ENCODE data around the gene GGN. TPM values are rescaled to one million over a fixed set of nuclear protein-coding genes. Genes with fewer than 3 reads are reported as not detected.
"Not testable (repeated sequence)": the region's sequence is repeated elsewhere in the genome, so short reads cannot be mapped to it uniquely, and the experiment has no call there.

Gene GGN
- total RNA-seq, 1 donor, result 0.86 TPM

- TF ChIP-seq CTCF (IDR thresholded peaks at IDR 0.05; ENCODE audit: insufficient read depth, low read depth, low read length), result no peak
Observed at GRCh38 chr19:38411041-38411712, 23.3 kb upstream of the GGN start.

GRCh38 chr19:38410407-38410806 lies 22.6 kb upstream of the GGN start:
- not testable (repeated sequence) for H3K4me3 ChIP-seq (ENCODE audit: low read depth, low read length); DNase-seq (ENCODE audit: low read depth)

More at GRCh38 chr19:38411041-38411712, 23.3 kb upstream of the GGN start:
- no peak for DNase-seq (ENCODE audit: low read depth)
- H3K4me3 ChIP-seq (ENCODE audit: low read depth, low read length), result no peak overlapping the region

GRCh38 chr19:38409631-38410133 lies 21.8 kb upstream of the GGN start:
- no peak overlapping the region for H3K4me3 ChIP-seq (ENCODE audit: low read depth, low read length)
- TF ChIP-seq CTCF (IDR thresholded peaks at IDR 0.05; ENCODE audit: insufficient read depth, low read depth, low read length), result no peak
- DNase-seq (ENCODE audit: low read depth), result peak; percentile 29

- TF ChIP-seq CTCF (IDR thresholded peaks at IDR 0.05; ENCODE audit: insufficient read depth, low read depth, low read length), result no peak
- H3K4me3 ChIP-seq (ENCODE audit: low read depth, low read length), result no peak overlapping the region
- no peak for DNase-seq (ENCODE audit: low read depth)
Observed at GRCh38 chr19:38405276-38405675, 17.4 kb upstream of the GGN start.

GRCh38 chr19:38404858-38405257 lies 17.0 kb upstream of the GGN start:
- no peak overlapping the region for H3K4me3 ChIP-seq (ENCODE audit: low read depth, low read length)
- TF ChIP-seq CTCF (IDR thresholded peaks at IDR 0.05; ENCODE audit: insufficient read depth, low read depth, low read length), result no peak
- DNase-seq (ENCODE audit: low read depth), result no peak

- peak; percentile 90 for TF ChIP-seq CTCF (IDR thresholded peaks at IDR 0.05; ENCODE audit: insufficient read depth, low read depth, low read length)
- H3K4me3 ChIP-seq (ENCODE audit: low read depth, low read length), result peak within 1 kb of the TSS; percentile 90
- DNase-seq (ENCODE audit: low read depth), result peak; percentile 96
Observed at GRCh38 chr19:38402967-38403674, 15.3 kb upstream of the GGN start, which contains the start of gene FAM98C. Gene FAM98C (plus strand): TSS chr19:38403093. CDS start chr19:38403154, 61 bp downstream.

GRCh38 chr19:38402623-38402966 lies 14.8 kb upstream of the GGN start:
- no peak for DNase-seq (ENCODE audit: low read depth)
- no peak for TF ChIP-seq CTCF (IDR thresholded peaks at IDR 0.05; ENCODE audit: insufficient read depth, low read depth, low read length)

More at GRCh38 chr19:38402623-38402966, 14.8 kb upstream of the GGN start:
- H3K4me3 ChIP-seq (ENCODE audit: low read depth, low read length), result peak overlapping the region; percentile 59
